Nephron progenitor cell (in vitro differentiated cells): ENCODE results near the gene USP2.

Experiments
- DNase-seq: peaks from one replicate; pipeline ENCODE4 v3.0.0; 2021
- H3K27ac Mint-ChIP-seq: 2 replicates; pipeline ENCODE4 v1.8.0; 2021; ENCODE audit warnings: mild to moderate bottlenecking, moderate library complexity, mixed read lengths
- H3K27me3 Mint-ChIP-seq: 2 replicates; pipeline ENCODE4 v1.8.0; 2021; ENCODE audit warnings: mild to moderate bottlenecking, low read depth, mixed read lengths; ENCODE audit not compliant: poor library complexity
- H3K36me3 Mint-ChIP-seq: 2 replicates; pipeline ENCODE4 v1.8.0; 2021; ENCODE audit warnings: low read depth, mixed read lengths
- H3K4me1 Mint-ChIP-seq: 2 replicates; pipeline ENCODE4 v1.8.0; 2021; ENCODE audit warnings: mixed read lengths
- H3K4me3 Mint-ChIP-seq: 2 replicates; pipeline ENCODE4 v1.8.0; 2021; ENCODE audit warnings: mild to moderate bottlenecking, moderate library complexity, mixed read lengths
- H3K9me3 Mint-ChIP-seq: 2 replicates; pipeline ENCODE4 v1.8.0; 2021; ENCODE audit warnings: mild to moderate bottlenecking, moderate library complexity, mixed read lengths
- CTCF ChIP-seq: fragments of 200-600 bp; sonication (generic); IDR thresholded peaks from 2 replicates; pipeline ENCODE4 v1.5.0; 2021; ENCODE audit warnings: antibody characterized with exemption

The USP2 gene

DNA sequence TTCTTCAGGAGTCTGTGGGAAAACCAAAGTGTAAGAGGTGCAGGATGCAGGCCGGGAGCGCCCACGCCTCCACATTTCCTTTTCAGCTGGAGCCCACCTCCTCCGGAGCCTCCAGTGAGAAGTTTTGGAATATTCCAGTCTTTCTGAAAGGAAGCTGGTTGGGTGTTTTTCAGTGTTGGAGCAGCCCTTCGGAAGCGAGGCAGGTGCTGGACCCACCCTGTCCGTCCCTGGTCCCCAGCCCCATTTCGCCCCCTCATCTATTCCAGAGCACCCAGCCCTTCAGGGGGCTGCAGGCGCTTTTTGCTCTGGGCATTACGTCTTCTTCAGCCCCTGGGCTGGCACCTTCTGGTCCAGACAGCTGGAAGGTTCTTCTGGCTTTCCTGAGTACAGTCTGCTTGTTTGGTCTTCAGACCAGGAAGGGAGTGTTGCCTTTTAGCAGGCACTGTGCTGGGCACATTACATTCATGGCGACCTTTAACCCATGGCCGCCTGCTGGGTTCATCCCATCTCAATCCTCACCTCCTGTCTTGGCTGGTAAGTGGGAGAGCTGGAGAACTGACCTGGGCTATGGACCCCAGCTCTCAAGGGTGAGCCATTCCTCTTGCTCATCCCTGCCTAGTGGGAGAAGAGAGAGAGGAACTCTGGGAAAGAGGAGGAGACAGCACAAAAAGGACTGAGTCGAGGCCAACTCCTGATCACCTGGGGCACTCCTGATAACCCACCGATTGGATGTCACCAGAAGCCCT is 42.2 kb upstream of the USP2 start:
- no peak overlapping the region for H3K27ac Mint-ChIP-seq

GRCh38 chr11:119422809-119423508 is 41.5 kb upstream of the USP2 start, which contains the start of gene THY1:
TSS of gene THY1 (minus strand) at chr11:119423172. CDS start at chr11:119420905, 2,267 bp downstream.
- peaks cover 14% of the 10 kb centered on the region for H3K36me3 Mint-ChIP-seq
- peaks cover 41% of the 10 kb centered on the region for H3K27me3 Mint-ChIP-seq
- H3K4me1 Mint-ChIP-seq: peaks cover 47% of the 10 kb centered on the region
- H3K4me3 Mint-ChIP-seq: peak within 1 kb of the TSS; percentile 85
- peak; percentile 66 for DNase-seq
- no peak for TF ChIP-seq CTCF
- no peak within 1 kb of the TSS for H3K27ac Mint-ChIP-seq
- H3K9me3 Mint-ChIP-seq: peaks cover under 1% of the 10 kb centered on the region

More for the DNA sequence above, 42.2 kb upstream of the USP2 start:
- Mint-ChIP-seq H3K27me3 (peaks cover 45% of the 10 kb centered on the region), H3K9me3 (peaks cover 7% of the 10 kb centered on the region), H3K4me1 (peaks cover 46% of the 10 kb centered on the region), H3K4me3 (peak overlapping the region; percentile 85), H3K36me3 (peaks cover 14% of the 10 kb centered on the region)
- DNase-seq: no peak
- TF ChIP-seq CTCF: no peak

DNA sequence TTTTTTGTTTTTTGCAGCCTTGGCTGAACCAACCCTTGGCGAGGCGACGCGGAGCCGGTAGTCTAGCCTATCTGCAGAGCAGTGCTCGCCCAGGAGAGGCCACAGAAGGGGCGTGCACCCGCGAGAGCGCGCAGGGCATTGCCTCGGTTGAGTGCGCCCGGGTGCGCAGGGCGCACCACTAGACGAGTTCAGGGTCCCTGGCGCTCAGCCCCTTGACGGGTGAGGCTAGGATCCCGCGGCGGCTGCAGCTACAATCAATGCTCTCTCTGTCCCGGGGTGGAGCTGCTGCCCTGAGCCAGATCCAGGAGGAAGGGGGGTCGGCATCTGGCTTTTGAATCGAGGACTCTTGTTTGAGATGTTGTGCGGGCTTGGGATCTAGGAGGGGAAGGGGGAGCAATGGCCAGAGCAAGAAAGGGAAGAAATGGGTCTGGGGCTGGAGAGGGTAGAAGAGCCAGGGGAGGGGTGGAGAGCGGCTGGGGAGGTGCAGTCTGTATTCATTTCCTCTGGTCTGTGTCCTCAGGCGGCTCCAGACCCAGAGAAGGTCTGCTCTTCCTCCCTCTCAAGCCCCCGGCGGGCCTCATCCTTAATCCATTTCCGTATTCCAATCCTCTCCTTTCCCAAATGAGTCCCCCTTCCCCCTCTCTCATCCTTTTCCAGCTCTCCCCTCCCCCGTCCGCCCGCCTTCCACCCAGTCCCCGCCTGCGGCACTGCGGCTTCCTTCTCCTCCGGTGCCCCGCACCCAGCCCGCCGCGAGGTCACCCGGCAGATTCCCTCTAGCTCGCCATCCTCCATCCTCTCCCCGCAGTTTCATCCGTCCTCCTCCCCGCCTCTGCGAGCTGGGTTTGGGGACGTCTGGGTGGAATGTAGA is 40.7 kb upstream of the USP2 start:
- Mint-ChIP-seq H3K9me3 (no peaks in the 10 kb centered on the region), H3K4me1 (peaks cover 50% of the 10 kb centered on the region), H3K27ac (no peak overlapping the region), H3K36me3 (peaks cover 18% of the 10 kb centered on the region), H3K4me3 (peak overlapping the region; percentile 85), H3K27me3 (peaks cover 41% of the 10 kb centered on the region)
- peak; percentile 68 for DNase-seq
- no peak for TF ChIP-seq CTCF

GRCh38 chr11:119421351-119421750 is 39.9 kb upstream of the USP2 start:
- Mint-ChIP-seq H3K27me3 (peaks cover 41% of the 10 kb centered on the region), H3K4me1 (peaks cover 50% of the 10 kb centered on the region), H3K27ac (no peak overlapping the region), H3K9me3 (no peaks in the 10 kb centered on the region), H3K4me3 (peak overlapping the region; percentile 85), H3K36me3 (peaks cover 18% of the 10 kb centered on the region)
- TF ChIP-seq CTCF: no peak
- DNase-seq: no peak

DNA sequence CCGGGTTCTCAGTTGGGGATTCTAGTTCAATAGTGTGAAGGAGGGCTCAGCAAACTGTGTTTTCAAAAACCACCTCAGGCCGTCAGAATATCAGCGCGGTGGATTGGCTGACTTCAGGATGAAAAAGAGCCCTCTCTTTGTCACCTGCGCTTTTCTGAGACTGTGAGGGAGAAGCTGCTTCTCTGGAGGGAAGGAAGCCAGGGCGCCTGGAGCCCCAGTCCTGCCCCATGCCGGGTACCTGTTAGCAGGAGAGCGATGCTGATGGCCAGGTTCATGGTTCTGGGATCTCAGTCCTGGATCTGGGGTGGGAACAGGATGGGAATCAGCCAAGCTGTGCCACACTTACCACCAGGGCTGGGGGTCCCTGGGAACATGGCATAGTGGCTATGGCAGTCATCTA is 39.1 kb upstream of the USP2 start:
- peaks cover 18% of the 10 kb centered on the region for H3K36me3 Mint-ChIP-seq
- no peak for TF ChIP-seq CTCF
- H3K27me3 Mint-ChIP-seq: peaks cover 41% of the 10 kb centered on the region
- peaks cover 50% of the 10 kb centered on the region for H3K4me1 Mint-ChIP-seq
- H3K4me3 Mint-ChIP-seq: peak overlapping the region; percentile 22
- H3K9me3 Mint-ChIP-seq: no peaks in the 10 kb centered on the region
- H3K27ac Mint-ChIP-seq: no peak overlapping the region
- no peak for DNase-seq
